BLaER1 treated with 17β-estradiol and CSF1 and Interleukin-3, amounts not matched to agents 10 nM and 100 nM (cell line): Measurements from ENCODE around the gene KCNJ12.

Source experiments
- H3K27ac ChIP-seq, 11 experiments: shearing (Covaris generic); formaldehyde crosslinking; 2 replicates each; pipeline ENCODE4 v1.8.1; 2022
- H3K27me3 ChIP-seq, 11 experiments: shearing (Covaris generic); formaldehyde crosslinking; 2 replicates each; pipeline ENCODE4 v1.8.1; 2022
- H3K36me3 ChIP-seq, 11 experiments: shearing (Covaris generic); formaldehyde crosslinking; 2 replicates each; pipeline ENCODE4 v1.8.1; 2022
- H3K4me1 ChIP-seq, 10 experiments: shearing (Covaris generic); formaldehyde crosslinking; 2 replicates each; pipeline ENCODE4 v1.8.1; 2022
- H3K4me2 ChIP-seq, 11 experiments: shearing (Covaris generic); formaldehyde crosslinking; 2 replicates each; pipeline ENCODE4 v1.8.1; 2022
- H3K4me3 ChIP-seq, 10 experiments: shearing (Covaris generic); formaldehyde crosslinking; 2 replicates each; pipeline ENCODE4 v1.8.1; 2022
- H3K9ac ChIP-seq, 11 experiments: shearing (Covaris generic); formaldehyde crosslinking; 2 replicates each; pipeline ENCODE4 v1.8.1; 2022
- H3K9me3 ChIP-seq, 11 experiments: shearing (Covaris generic); formaldehyde crosslinking; replicated peaks in 1 of 11; 2 replicates each; pipeline ENCODE4 v1.8.1; 2022
- H4K20me1 ChIP-seq, 11 experiments: shearing (Covaris generic); formaldehyde crosslinking; 2 replicates each; pipeline ENCODE4 v1.8.1; 2022
- Cebpa-rat ChIP-seq, 11 experiments: shearing (Covaris generic); IDR thresholded peaks; 2 replicates each; pipeline ENCODE4 v1.8.1; 2022

KCNJ12 gene

GRCh38 chr17:21365016-21365415 is 11.1 kb upstream of the KCNJ12 start:
- Histone ChIP-seq H3K4me3 (no peak overlapping the region), H4K20me1 (0 out of 22 replicates have a peak, but pooled peaks cover 0 to 14% (median 0%) of the 10 kb centered on the region in 11 experiments), H3K27ac (no peak overlapping the region), H3K36me3 (no peaks in the 10 kb centered on the region), H3K27me3 (no peaks in the 10 kb centered on the region), H3K4me1 (peaks cover 26 to 51% (median 36%) of the 10 kb centered on the region in 10 experiments), H3K9ac (no peak overlapping the region), H3K4me2 (no peak overlapping the region), H3K9me3 (no peaks in the 10 kb centered on the region)
- TF ChIP-seq Cebpa-rat (IDR thresholded peaks at IDR 0.05) = no peak

GRCh38 chr17:21368545-21369246 is 7.5 kb upstream of the KCNJ12 start:
- peak overlapping the region in 9 of 11 experiments; percentile 22 to 88 (median 55); a peak in 15 of 22 replicates for H3K27ac ChIP-seq
- H3K4me2 ChIP-seq = peak overlapping the region; percentile 63 to 100 (median 99)
- peak overlapping the region in 4 of 11 experiments; percentile 21 to 88 (median 64); a peak in 7 of 22 replicates for H3K9ac ChIP-seq

GRCh38 chr17:21369395-21369794 is 6.8 kb upstream of the KCNJ12 start:
- H4K20me1 ChIP-seq = peaks cover 0 to 38% (median 8%) of the 10 kb centered on the region in 11 experiments; a peak in 11 of 22 replicates
- peaks cover 0 to 26% (median 0%) of the 10 kb centered on the region in 11 experiments; a peak in 4 of 22 replicates for H3K27me3 ChIP-seq
- no peaks in the 10 kb centered on the region for H3K9me3 ChIP-seq
- H3K4me1 ChIP-seq = peaks cover 57 to 79% (median 71%) of the 10 kb centered on the region in 10 experiments
- H3K4me3 ChIP-seq = peak overlapping the region in 1 of 10 experiments; percentile 15; a peak in 1 of 20 replicates
- peak overlapping the region; percentile 63 to 100 (median 99) for H3K4me2 ChIP-seq
- peak overlapping the region in 8 of 11 experiments; percentile 26 to 88 (median 50); a peak in 12 of 22 replicates for H3K9ac ChIP-seq
- no peaks in the 10 kb centered on the region for H3K36me3 ChIP-seq
- no peak for TF ChIP-seq Cebpa-rat (IDR thresholded peaks at IDR 0.05)
- peak overlapping the region in 9 of 11 experiments; percentile 22 to 88 (median 55); a peak in 17 of 22 replicates for H3K27ac ChIP-seq

More at GRCh38 chr17:21368545-21369246, 7.5 kb upstream of the KCNJ12 start:
- Histone ChIP-seq H3K4me3 (peak overlapping the region in 1 of 10 experiments; percentile 15; a peak in 1 of 20 replicates), H3K4me1 (peaks cover 52 to 75% (median 64%) of the 10 kb centered on the region in 10 experiments), H4K20me1 (peaks cover 0 to 31% (median 6%) of the 10 kb centered on the region in 11 experiments; a peak in 10 of 22 replicates), H3K9me3 (no peaks in the 10 kb centered on the region), H3K27me3 (peaks cover 0 to 21% (median 0%) of the 10 kb centered on the region in 11 experiments; a peak in 4 of 22 replicates), H3K36me3 (no peaks in the 10 kb centered on the region)
- no peak for TF ChIP-seq Cebpa-rat (IDR thresholded peaks at IDR 0.05)

- H3K27ac ChIP-seq = peak overlapping the region in 8 of 11 experiments; percentile 30 to 88 (median 69); a peak in 13 of 22 replicates
- H3K9me3 ChIP-seq = no peaks in the 10 kb centered on the region
- 0 out of 20 replicates have a peak overlapping the region, but pooled peaks of 1 of the 10 experiments have one; percentile 17 for H3K4me3 ChIP-seq
- peaks cover 67 to 90% (median 81%) of the 10 kb centered on the region in 10 experiments for H3K4me1 ChIP-seq
- H4K20me1 ChIP-seq = peaks cover 0 to 48% (median 8%) of the 10 kb centered on the region in 11 experiments; a peak in 11 of 22 replicates
- no peak for TF ChIP-seq Cebpa-rat (IDR thresholded peaks at IDR 0.05)
- H3K9ac ChIP-seq = peak overlapping the region in 9 of 11 experiments; percentile 18 to 88 (median 40); a peak in 13 of 22 replicates
- H3K36me3 ChIP-seq = no peaks in the 10 kb centered on the region
- peak overlapping the region; percentile 63 to 100 (median 99) for H3K4me2 ChIP-seq
- peaks cover 0 to 36% (median 0%) of the 10 kb centered on the region in 11 experiments; a peak in 7 of 22 replicates for H3K27me3 ChIP-seq
These were observed 5.7 kb upstream of the KCNJ12 start for GRCh38 chr17:21370430-21370829.

GRCh38 chr17:21371511-21372081 is 4.6 kb upstream of the KCNJ12 start:
- Histone ChIP-seq H3K4me1 (peaks cover 79 to 96% (median 91%) of the 10 kb centered on the region in 10 experiments), H3K36me3 (no peaks in the 10 kb centered on the region), H3K27me3 (peaks cover 0 to 48% (median 0%) of the 10 kb centered on the region in 11 experiments; a peak in 9 of 22 replicates), H3K4me2 (peak overlapping the region; percentile 63 to 100 (median 99)), H4K20me1 (peaks cover 0 to 47% (median 8%) of the 10 kb centered on the region in 11 experiments; a peak in 11 of 22 replicates), H3K9me3 (no peaks in the 10 kb centered on the region), H3K27ac (peak overlapping the region in 5 of 11 experiments; percentile 48 to 88 (median 84); a peak in 8 of 22 replicates), H3K9ac (peak overlapping the region in 4 of 11 experiments; percentile 61 to 88 (median 68); a peak in 6 of 22 replicates), H3K4me3 (peak overlapping the region in 1 of 10 experiments; percentile 15; a peak in 2 of 20 replicates)
- no peak for TF ChIP-seq Cebpa-rat (IDR thresholded peaks at IDR 0.05)

- no peaks in the 10 kb centered on the region for H3K9me3 ChIP-seq
- peaks cover 85 to 100% (median 98%) of the 10 kb centered on the region in 10 experiments for H3K4me1 ChIP-seq
- H4K20me1 ChIP-seq = peaks cover 0 to 46% (median 8%) of the 10 kb centered on the region in 11 experiments; a peak in 12 of 22 replicates
- H3K9ac ChIP-seq = peak overlapping the region in 4 of 11 experiments; percentile 70 to 88 (median 76); a peak in 8 of 22 replicates
- H3K27me3 ChIP-seq = peaks cover 0 to 56% (median 0%) of the 10 kb centered on the region in 11 experiments; a peak in 9 of 22 replicates
- H3K36me3 ChIP-seq = no peaks in the 10 kb centered on the region
- peak overlapping the region; percentile 63 to 100 (median 99); a peak in 21 of 22 replicates for H3K4me2 ChIP-seq
- no peak for TF ChIP-seq Cebpa-rat (IDR thresholded peaks at IDR 0.05)
- H3K4me3 ChIP-seq = no peak overlapping the region; a peak in 1 of 20 replicates
- H3K27ac ChIP-seq = peak overlapping the region in 5 of 11 experiments; percentile 56 to 88 (median 84); a peak in 9 of 22 replicates
These were observed 3.8 kb upstream of the KCNJ12 start for GRCh38 chr17:21372256-21372954.

- Histone ChIP-seq H3K4me3 (peak overlapping the region in 1 of 10 experiments; percentile 16; a peak in 1 of 20 replicates), H3K27me3 (peaks cover 0 to 62% (median 0%) of the 10 kb centered on the region in 11 experiments; a peak in 9 of 22 replicates), H3K27ac (peak overlapping the region in 8 of 11 experiments; percentile 19 to 88 (median 70); a peak in 14 of 22 replicates), H3K9ac (peak overlapping the region in 6 of 11 experiments; percentile 36 to 88 (median 72); a peak in 11 of 22 replicates), H3K4me2 (peak overlapping the region; percentile 55 to 100 (median 99); a peak in 21 of 22 replicates), H3K4me1 (peaks cover 84 to 100% (median 99%) of the 10 kb centered on the region in 10 experiments), H4K20me1 (peaks cover 0 to 40% (median 10%) of the 10 kb centered on the region in 11 experiments; a peak in 16 of 22 replicates), H3K36me3 (no peaks in the 10 kb centered on the region), H3K9me3 (no peaks in the 10 kb centered on the region)
- peak in 2 of 11 experiments; percentile 35 to 57; a peak in 1 of 22 replicates for TF ChIP-seq Cebpa-rat (IDR thresholded peaks at IDR 0.05)
These were observed 3.1 kb upstream of the KCNJ12 start for GRCh38 chr17:21373036-21373435.
